GM11168 (cell line): ENCODE results near the gene SLC35G2.
"Not testable (repeated sequence)": the region's sequence is repeated elsewhere in the genome, so short reads cannot be mapped to it uniquely, and the experiment has no call there.

Experiments
- in situ Hi-C: fragments of 300-500 bp; cut with MboI; formaldehyde crosslinking; loops from one replicate; pipeline ENCODE4 v1.12.0; 2022; ENCODE audit warnings: low sequenced_read_pairs; ENCODE audit not compliant: unreplicated experiment

The SLC35G2 gene

DNA sequence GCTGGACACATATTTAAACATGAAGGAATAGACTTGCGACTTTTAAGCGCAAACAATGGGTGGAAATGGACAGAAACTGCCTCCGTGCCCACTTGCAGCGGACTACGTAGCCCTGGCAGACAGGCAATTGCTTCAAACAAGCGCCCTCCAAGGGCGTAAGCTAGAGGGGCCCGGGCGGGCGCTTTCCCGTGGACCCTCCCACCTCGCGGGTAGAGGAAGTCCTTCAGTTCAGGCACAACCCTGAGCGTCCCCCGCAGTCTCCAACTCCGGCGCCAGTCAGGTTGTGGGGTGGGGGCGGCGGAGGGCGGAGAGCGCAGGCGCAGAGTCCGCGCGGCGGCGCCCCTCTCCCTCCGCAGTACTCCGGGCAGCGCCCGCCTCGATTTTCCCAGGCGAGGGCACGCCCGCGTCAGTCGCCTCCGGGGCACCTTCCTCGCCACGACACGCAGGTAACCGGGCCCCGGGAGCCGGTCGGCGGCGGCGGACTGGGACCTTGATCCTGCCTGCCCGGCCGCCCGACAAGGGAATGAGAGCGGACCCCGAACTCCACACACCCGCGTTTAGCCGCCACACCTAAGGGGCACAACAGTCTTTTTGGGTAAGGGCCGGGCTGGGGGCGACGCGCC lies at the start of gene SLC35G2:
Gene SLC35G2 (plus strand): TSS at position 358 of the 623 bp plus-strand sequence. CDS start 35,335 bp downstream, outside the sequence.
- in situ Hi-C loops: no loop called here

DNA sequence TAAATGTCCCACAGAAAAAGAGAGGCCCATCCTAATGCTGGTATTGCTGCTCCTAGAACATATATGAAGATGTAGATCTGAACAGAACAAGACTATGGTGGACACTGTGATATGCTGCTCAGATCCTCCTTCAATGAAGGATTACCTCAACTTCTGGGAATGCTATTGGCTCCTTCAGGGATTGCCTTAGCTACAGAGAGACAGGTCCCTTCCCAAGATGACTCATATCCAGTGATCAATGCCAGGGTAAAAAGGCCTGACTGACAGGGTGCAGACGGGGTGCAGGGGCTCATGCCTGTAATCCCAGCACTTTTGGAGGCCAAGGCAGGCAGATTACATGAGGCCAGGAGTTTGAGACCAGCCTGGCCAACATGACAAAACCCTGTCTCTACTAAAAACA lies 46.2 kb upstream of the SLC35G2 start:
- in situ Hi-C loops: loop anchor here (10.0 kb wide), 1 partner anchor 222 kb away; no protein-coding TSS in a partner anchor

DNA sequence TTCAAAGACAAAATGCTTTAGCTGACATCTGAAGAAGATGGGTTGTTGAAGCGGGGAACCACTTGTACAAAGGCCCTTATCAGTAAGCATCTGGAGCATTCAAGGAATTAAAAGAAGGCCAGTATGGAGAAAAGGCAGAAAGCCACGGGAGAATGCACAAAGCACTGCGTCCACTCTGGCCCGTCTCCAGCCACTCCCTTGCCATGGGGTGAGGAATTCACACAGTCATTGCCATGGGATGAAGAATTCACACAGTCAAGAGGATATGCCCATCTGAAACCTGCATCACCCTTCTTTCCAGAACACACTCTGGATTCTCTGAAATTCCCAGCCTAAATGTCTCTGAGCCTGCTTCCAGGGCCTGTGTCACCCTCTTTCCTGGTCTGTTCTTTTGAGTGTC lies 40.1 kb upstream of the SLC35G2 start:
- in situ Hi-C loops: loop anchor here (10.0 kb wide), 1 partner anchor 216 kb away; no protein-coding TSS in a partner anchor

GRCh38 chr3:136780741-136781140 lies 38.2 kb upstream of the SLC35G2 start:
- in situ Hi-C loops: no loop called here

DNA sequence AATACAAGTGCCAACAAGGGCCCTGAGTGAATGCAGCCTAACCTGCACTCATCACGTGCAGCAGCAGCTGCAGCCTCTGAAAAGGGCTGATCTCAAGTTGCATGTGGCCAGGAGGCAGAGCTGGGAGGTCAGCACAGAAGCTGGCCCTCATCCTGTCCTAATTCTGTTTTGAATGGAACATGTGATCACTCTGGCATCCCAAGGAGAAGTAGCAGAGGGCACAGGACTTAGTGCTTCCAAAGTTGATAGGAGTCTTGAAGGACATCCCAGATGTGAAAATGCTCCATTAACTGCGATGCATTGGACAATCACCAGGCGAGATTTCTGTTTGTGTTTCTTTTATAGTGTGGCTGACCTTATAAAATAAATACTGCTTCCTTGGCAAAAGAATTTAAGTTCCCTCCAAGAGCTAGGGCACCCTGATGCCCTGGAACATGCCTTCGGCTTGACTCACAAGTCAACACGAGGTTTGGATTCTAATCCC lies 35.2 kb upstream of the SLC35G2 start:
- in situ Hi-C loops: no loop called here

- in situ Hi-C loops: no loop called here
These were observed 31.6 kb upstream of the SLC35G2 start for GRCh38 chr3:136787349-136787748.

DNA sequence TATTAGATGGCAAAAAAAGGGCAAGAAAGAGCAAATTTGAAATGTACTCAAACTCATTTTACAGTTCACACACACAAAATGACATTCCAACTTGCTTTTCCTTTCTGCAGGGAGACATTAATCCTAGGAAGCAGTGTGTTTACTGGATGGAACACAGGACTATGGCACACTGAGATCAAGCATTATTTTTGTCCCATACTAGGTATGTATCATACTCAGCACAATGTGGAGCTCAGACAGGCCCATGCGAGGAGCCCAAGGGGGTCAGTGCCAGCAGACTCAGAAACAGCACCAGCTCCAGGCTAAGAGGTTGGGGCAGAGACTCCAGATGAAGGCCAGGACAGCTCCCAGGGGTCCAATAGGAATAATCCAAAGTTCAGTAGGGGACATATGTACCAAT lies 30.8 kb upstream of the SLC35G2 start:
- in situ Hi-C loops: no loop called here

DNA sequence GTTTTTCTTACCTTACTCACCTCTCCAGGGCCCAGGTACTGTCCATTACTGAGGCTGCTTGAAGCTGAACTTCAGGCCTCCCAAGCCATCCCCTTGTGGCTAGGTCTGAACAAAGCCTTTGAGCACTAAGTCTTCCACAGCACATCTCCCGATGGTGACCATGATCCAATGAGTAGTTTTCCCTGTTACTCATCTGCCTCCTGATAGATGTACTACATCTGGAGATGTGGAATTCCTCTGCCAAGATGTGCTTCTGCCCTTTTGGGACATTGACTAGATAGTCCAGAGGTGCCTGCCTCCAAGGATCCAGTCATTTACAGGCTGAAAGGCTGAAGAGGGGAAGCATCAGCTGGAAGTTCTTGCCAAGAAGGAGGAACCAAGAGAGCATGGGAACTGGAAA lies 28.9 kb upstream of the SLC35G2 start:
- in situ Hi-C loops: no loop called here

DNA sequence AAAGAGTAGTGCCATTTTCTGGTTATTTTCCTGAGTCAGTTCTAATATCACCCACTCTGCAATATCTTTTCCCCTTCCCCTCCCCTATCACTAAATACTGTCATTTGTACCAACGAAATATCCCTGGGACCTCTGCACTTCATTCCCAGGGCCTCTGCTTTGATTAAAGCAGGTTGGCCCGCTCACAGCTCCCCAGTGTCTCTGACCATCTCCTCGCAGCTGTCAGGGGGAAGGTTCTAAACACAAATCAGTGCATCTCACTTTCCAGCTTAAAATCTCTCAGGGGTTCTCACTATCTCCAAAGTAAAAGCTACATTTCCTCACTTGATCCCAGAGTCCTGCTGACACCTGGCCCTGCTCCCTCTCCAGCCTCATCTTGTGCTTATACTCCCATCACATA lies 28.1 kb upstream of the SLC35G2 start:
- in situ Hi-C loops: no loop called here

DNA sequence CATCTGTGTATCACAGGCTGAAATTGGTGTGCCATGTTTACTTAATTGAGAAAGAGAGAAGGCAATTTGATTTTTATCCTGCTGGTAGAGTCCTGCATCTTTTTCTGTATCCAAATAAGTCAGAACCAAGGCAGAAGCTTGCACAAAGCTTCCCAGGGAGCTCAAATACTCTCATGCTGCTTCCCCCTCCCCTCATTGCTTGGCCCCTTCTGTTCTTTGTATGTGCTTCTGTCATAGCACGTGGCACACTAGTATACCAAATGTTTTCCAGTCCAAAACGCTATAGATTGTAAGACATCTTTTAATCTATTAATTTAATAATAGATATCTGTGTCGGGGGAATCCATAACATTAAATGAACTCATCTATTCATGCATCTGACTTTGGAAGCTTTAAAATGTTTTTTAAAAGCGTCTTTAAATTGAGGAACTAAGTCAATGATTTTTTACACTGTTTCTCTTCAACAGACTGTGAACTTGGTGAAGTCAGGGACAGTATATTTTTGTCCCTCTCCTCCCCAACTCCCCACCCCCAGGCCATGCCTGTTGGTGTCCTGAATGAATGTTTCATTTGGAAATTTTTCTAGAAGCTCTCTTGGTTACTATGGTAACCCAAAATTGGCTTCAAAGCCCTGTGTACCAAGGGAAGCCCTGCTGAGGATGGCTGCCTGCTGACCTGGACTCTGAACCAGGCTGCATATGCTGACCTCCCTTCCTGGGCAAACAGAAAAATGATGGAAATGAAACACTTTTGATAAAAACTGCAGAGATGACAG lies 26.2 kb upstream of the SLC35G2 start:
- in situ Hi-C loops: no loop called here

DNA sequence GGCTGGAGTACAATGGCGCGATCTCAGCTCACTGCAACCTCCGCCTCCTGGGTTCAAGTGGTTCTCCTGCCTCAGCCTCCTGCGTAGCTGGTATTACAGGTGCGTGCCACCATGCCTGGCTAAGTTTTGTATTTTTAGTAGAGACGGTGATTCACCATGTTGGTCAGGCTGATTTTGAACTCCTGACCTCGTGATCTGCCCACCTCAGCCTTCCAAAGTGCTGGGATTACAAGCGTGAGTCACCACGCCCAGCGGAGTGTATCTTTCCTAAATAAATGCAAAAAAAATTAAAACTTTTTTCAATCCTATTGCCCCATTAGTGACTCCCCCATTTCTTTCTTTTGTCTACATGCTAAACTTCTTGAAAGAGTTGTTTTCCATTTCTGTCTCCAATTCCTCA lies 17.8 kb upstream of the SLC35G2 start:
- in situ Hi-C loops: not testable (repeated sequence)

DNA sequence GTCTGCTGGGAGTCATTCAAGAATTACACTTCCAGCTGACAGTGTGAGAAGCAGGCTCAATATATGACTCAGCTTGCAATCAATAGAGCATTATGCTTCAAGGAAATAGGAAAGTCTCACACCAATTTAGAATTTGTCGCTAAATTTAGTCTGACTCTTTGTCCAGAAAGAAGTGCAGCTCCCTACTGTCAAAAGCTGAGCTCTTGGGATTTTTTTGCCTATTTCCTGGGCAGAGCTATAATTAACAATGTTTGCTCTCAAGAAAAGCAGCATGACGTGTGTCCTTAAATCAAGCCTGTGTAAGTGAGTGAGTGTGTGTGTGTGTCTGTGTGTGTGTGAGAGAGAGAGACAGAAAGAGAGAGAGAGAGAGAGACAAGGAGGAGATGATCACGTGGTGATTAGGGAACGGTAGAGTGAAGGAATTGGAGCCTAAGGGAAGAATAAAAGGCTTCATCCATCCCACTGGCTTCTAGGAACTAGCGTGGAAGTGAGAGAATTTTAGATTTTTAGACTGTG lies 16.4 kb upstream of the SLC35G2 start:
- in situ Hi-C loops: no loop called here

- in situ Hi-C loops: no loop called here
These were observed 14.8 kb upstream of the SLC35G2 start for GRCh38 chr3:136804141-136804540.

DNA sequence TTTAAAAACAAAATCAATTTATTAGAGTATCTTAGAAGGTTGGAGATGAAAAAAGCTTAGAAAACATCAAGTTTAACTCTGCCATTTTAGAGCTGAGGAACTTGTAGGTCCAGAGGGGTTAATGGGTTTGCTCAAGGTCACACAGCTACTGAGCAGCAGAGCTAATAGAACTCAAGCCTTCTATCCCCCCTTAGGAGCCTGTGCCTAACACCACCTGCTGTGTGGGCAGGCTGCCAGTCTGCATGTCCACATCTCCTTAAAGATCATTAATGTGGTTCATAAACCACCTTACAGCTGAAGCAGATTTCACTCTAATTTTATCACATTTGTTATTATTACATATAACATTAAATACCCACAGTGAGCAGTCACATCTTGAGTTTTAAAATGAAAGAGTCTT lies 14.1 kb upstream of the SLC35G2 start:
- in situ Hi-C loops: no loop called here

- in situ Hi-C loops: no loop called here
These were observed 13.1 kb upstream of the SLC35G2 start for GRCh38 chr3:136805795-136806194.

DNA sequence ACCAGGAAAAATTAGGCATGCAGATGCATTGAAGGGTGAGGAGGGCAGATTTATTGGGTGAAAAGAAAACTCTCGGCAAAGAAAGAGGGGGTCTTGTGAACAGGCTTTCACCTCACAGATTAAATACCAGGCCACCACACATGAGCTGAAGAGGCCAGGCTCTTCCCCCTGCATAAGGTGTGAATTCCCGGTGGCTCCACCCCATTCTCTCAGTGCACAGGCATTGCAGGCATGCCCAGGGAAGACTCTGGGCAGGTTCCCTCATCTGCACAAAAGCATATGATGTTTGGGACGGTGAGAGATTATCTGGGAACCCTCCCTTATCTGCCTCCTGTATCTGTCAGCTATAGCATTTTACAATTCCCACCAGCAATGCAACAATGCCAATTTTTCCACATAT lies 7.2 kb upstream of the SLC35G2 start:
- in situ Hi-C loops: no loop called here

DNA sequence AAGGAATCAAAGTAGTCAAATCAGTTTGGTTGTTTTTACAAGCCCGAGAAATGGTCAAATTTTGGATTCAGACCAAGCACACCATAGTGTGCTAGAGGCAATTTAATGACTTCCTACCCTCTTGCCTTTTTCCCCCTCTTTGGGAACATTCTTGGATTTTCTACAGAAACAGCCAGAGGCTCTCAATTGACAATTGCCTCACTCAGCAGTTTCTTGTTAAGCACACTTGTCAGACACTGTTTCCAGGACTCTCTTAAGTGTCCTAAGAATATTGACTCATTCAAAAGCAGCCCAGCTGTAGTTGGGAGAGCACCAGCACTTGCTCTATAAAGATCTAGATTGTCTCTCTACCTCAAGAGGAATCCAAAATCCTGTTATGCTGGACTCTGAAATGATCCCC lies 1.5 kb upstream of the SLC35G2 start:
- in situ Hi-C loops: no loop called here

- in situ Hi-C loops: no loop called here
These were observed 646 bp upstream of the SLC35G2 start for GRCh38 chr3:136818191-136818768.

DNA sequence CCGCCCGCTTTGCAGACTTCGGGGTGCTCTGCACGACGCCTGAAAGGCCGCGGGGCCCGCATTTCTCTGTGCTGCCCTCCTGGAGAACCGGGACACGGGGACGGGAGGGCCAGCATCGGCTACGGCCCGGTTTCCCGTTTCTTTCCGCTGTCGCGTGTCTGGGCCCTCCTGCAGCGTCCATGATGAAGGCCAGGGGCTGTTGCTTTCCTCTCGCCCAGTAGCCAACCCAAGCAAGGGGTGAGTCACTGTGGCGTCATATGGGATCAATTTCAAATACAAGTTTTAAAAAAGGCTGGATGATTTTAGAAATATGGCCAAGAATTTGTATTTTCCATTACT lies 435 bp downstream of the SLC35G2 start:
- in situ Hi-C loops: no loop called here

DNA sequence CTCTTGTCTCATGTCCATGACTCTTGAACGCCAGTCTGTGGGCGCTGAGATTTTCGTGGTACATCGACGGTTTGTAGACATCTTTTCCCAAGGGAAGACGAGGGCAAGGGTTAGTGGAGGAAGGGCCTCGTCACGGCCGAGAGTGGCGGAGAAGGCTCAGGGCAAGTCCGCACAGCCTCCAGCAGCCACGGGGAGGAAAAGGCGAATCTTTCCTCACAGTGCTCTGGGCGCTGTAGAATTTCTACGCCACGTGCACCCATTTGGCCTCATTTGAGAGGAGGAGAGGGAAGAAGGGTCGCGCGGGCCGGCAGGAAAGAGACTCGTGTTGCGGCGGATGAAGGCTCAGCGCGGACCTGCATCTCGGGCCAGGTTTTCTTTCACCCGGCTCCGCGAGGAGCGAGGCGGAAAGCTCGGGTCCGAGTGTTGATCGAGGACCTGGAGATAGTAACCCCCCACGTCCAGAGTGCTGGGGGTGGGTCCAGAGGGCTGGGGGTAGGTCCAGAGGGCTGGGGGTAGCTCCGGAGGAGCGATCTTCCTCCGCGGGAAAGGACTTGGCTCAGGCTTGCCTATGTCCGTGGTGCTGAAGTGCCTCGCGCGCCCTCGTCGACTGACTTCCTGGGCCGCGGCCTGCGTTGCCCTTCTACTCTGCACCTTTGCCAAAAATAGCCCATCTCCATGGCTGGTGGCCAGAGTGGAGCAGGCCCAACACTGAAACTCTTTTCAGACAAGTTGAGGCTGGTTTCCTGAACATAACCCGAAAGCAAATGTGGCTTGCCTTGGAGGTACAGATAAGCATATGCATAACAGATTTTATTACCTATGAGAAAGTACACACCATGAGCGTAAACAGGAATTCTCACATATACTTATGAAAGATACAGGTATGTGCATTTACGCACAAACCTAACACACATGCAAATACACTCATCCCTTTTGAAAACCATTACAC lies 1.1 kb downstream of the SLC35G2 start:
- in situ Hi-C loops: no loop called here
